B cell (primary cell): ENCODE measurements around the gene HBZ. TPM values are rescaled to one million over a fixed set of nuclear protein-coding genes. Genes with fewer than 3 reads are reported as not detected.
"Not testable (repeated sequence)": the region's sequence is repeated elsewhere in the genome, so short reads cannot be mapped to it uniquely, and the experiment has no call there.

Experiments
- ATAC-seq: fragments of 200-7000 bp; cut with Tn5 transposase; one replicate; pipeline ENCODE4 v1.10.0; 2021; ENCODE audit warnings: low read depth, mild to moderate bottlenecking, moderate number of reproducible peaks, moderate library complexity
- CTCF ChIA-PET: fragments of 350-600 bp; sonication (Branson Sonifier 250); formaldehyde crosslinking; loops from one replicate; lab custom pipeline; 2021; ENCODE audit warnings: antibody characterized with exemption, inconsistent platforms; lab: Charles Lee
- POLR2A ChIA-PET: fragments of 350-600 bp; sonication (Branson Sonifier 250); formaldehyde crosslinking; loops from one replicate; lab custom pipeline; 2021; ENCODE audit warnings: antibody characterized with exemption; lab: Charles Lee
- DNase-seq: peaks from one replicate; pipeline ENCODE4 v3.0.0; 2013
- H2AFZ ChIP-seq: 2 replicates; pipeline ENCODE4 v1.6.1; 2012; ENCODE audit warnings: mild to moderate bottlenecking, low read depth, low read length; ENCODE audit not compliant: insufficient read depth, poor library complexity, severe bottlenecking
- H3K27ac ChIP-seq, 2 donors: 1 replicate in 1 of 2; 2 replicates in 1 of 2; pipeline ENCODE4 v1.5.1; 2012 to 2013; ENCODE audit warnings: low read length in 2 of 2, mild to moderate bottlenecking in 2 of 2, moderate library complexity in 1 of 2
- H3K27me3 ChIP-seq, 4 experiments: fragments of 200-600 bp in 1 of 4; sonication (generic) in 1 of 4; replicated peaks in 1 of 4; 1 replicate in 2 of 4; 2 replicates in 2 of 4; pipeline versions ENCODE4 v1.6.1 to v1.7.0; 2013 to 2016; ENCODE audit warnings: low read length in 3 of 4, mild to moderate bottlenecking in 2 of 4, mixed read lengths in 1 of 4, moderate library complexity in 1 of 4; ENCODE audit not compliant: insufficient read depth in 4 of 4, control insufficient read depth in 3 of 4; ENCODE audit errors: control extremely low read depth in 1 of 4
- H3K36me3 ChIP-seq, 2 experiments: replicated peaks in 1 of 2; 1 replicate in 1 of 2; 2 replicates in 1 of 2; pipeline versions ENCODE4 v1.6.1 to v1.7.1; 2013; ENCODE audit warnings: low read length in 1 of 2; ENCODE audit not compliant: insufficient read depth in 2 of 2, control insufficient read depth in 1 of 2; ENCODE audit errors: control extremely low read depth in 1 of 2, extremely low read depth in 1 of 2
- H3K4me1 ChIP-seq, 2 donors: fragments of 200-600 bp in 1 of 2; sonication (generic) in 1 of 2; 1 replicate in 1 of 2; 2 replicates in 1 of 2; pipeline versions ENCODE4 v1.5.1 to v1.6.1; 2013 to 2017; ENCODE audit warnings: low read length in 2 of 2; ENCODE audit not compliant: control insufficient read depth in 2 of 2, insufficient read depth in 2 of 2
- H3K4me2 ChIP-seq: replicated peaks from 2 replicates; pipeline ENCODE3; 2012; ENCODE audit warnings: mild to moderate bottlenecking, low read depth, low read length; ENCODE audit not compliant: poor library complexity, severe bottlenecking
- H3K4me3 ChIP-seq, 5 experiments: fragments of 200-600 bp in 1 of 5; sonication (generic) in 1 of 5; 1 replicate in 3 of 5; 2 replicates in 2 of 5; pipeline versions ENCODE4 v1.5.1 to v1.7.0; 2011 to 2016; ENCODE audit warnings: low read length in 4 of 5, mild to moderate bottlenecking in 4 of 5, low read depth in 2 of 5, control low read depth in 1 of 5, moderate library complexity in 1 of 5; ENCODE audit not compliant: insufficient read depth in 1 of 5; ENCODE audit errors: control extremely low read depth in 1 of 5, extremely low read depth in 1 of 5
- H3K79me2 ChIP-seq: fragments of 200-600 bp; sonication (generic); one replicate; pipeline ENCODE4 v1.6.0; 2016; ENCODE audit warnings: low read length; ENCODE audit not compliant: control insufficient read depth, insufficient read depth
- H3K9ac ChIP-seq: fragments of 200-600 bp; sonication (generic); 2 replicates; pipeline ENCODE4 v1.6.1; 2017; ENCODE audit warnings: mild to moderate bottlenecking, low read length, moderate library complexity
- H3K9me3 ChIP-seq, 3 donors: one replicate each; pipeline versions ENCODE4 v1.6.1 to v1.7.1; 2013; ENCODE audit warnings: low read length in 2 of 3; ENCODE audit not compliant: control insufficient read depth in 2 of 3, insufficient read depth in 1 of 3; ENCODE audit errors: control extremely low read depth in 1 of 3
- H4K20me1 ChIP-seq: 2 replicates; pipeline ENCODE4 v1.6.0; 2012; ENCODE audit warnings: mild to moderate bottlenecking, low read length; ENCODE audit not compliant: insufficient read depth, control insufficient read depth, poor library complexity, severe bottlenecking
- H3K27ac Mint-ChIP-seq: one replicate; pipeline ENCODE4 v1.8.0; 2021; ENCODE audit warnings: mixed read lengths
- H3K27me3 Mint-ChIP-seq: one replicate; pipeline ENCODE4 v1.8.0; 2021; ENCODE audit warnings: mixed read lengths
- H3K4me1 Mint-ChIP-seq: one replicate; pipeline ENCODE4 v1.8.0; 2021; ENCODE audit warnings: mixed read lengths
- H3K4me3 Mint-ChIP-seq: one replicate; pipeline ENCODE4 v1.8.0; 2021; ENCODE audit warnings: mixed read lengths
- H3K9me3 Mint-ChIP-seq: one replicate; pipeline ENCODE4 v1.8.0; 2022; ENCODE audit warnings: mixed read lengths; ENCODE audit not compliant: insufficient read depth
- CTCF ChIP-seq: fragments of 200-600 bp; IDR thresholded peaks from one replicate; pipeline ENCODE4 v1.8.0; 2022; ENCODE audit warnings: antibody characterized with exemption, mild to moderate bottlenecking
- EZH2 ChIP-seq: IDR thresholded peaks from 2 replicates; pipeline ENCODE4 v1.6.1; 2012; ENCODE audit warnings: borderline replicate concordance, low read depth, mild to moderate bottlenecking, moderate library complexity, low read length; ENCODE audit not compliant: insufficient read depth, poor library complexity, severe bottlenecking
- WGBS: methylation state at CpG from one replicate; pipeline ENCODE4 v1.1.5; 2013; ENCODE audit warnings: missing lambda C conversion rate; ENCODE audit not compliant: insufficient coverage; 5-methylcytosine and 5-hydroxymethylcytosine counted together
- intact Hi-C: fragments of 100-400 bp; cut with micrococcal nuclease; formaldehyde crosslinking; loops from one replicate; pipeline ENCODE4 v1.10.0; 2022
- polyA plus RNA-seq: library from polyadenylated mRNA; depleted of rRNA; stranded (reverse); fragments of >200 nt; gene quantifications from 2 replicates; pipeline ENCODE4 v1.2.3, GENCODE V29; 2012
- total RNA-seq, 2 donors: library from RNA; stranded (reverse); fragments of 120-200 nt in 1 of 2; gene quantifications; 1 replicate in 1 of 2; 2 replicates in 1 of 2; pipeline versions ENCODE4 v1.2.3 to v1.2.4, GENCODE V29; 2013 to 2022

The HBZ gene
- total and polyA plus RNA-seq, 2 donors (not counting 1 experiment from before 2014, with no cell fraction given), result not detected

GRCh38 chr16:149024-149660 lies 3.3 kb upstream of the HBZ start:
- DNase-seq (no peak), ATAC-seq (no peak)
- Mint-ChIP-seq H3K9me3 (no peaks in the 10 kb centered on the region), H3K27me3 (peaks cover 33% of the 10 kb centered on the region), H3K27ac (no peak overlapping the region), H3K4me3 (no peak overlapping the region), H3K4me1 (peaks cover 1% of the 10 kb centered on the region)
- no peak overlapping the region for H3K4me2 ChIP-seq
- no peak overlapping the region for H3K27ac ChIP-seq
- H2AFZ ChIP-seq, result no peak overlapping the region
- no peaks in the 10 kb centered on the region for H3K36me3 ChIP-seq
- no peak overlapping the region for H3K9ac ChIP-seq
- no peaks in the 10 kb centered on the region for H3K79me2 ChIP-seq
- no peaks in the 10 kb centered on the region for H3K4me1 ChIP-seq
- no peak overlapping the region for H3K4me3 ChIP-seq
- 60% methylated on average over 8 of the region's 9 CpGs for WGBS
- peaks cover 0 to under 1% (median 0%) of the 10 kb centered on the region in 3 donors for H3K9me3 ChIP-seq
- no peak for TF ChIP-seq CTCF
- no peak for TF ChIP-seq EZH2
- H3K27me3 ChIP-seq, result peaks cover 0 to 9% (median under 1%) of the 10 kb centered on the region in 4 experiments
- POLR2A ChIA-PET, result interaction anchor here (0.7 kb wide), 1 partner anchor 23 kb away, joined by 3 read pairs; no protein-coding TSS in a partner anchor
- intact Hi-C loops, result no loop called here
- CTCF ChIA-PET, result interaction anchor here (2.2 kb wide), 1 partner anchor 42 kb away, joined by 5 read pairs; no protein-coding TSS in a partner anchor
- H4K20me1 ChIP-seq, result no peaks in the 10 kb centered on the region

- ATAC-seq, H3K36me3 ChIP-seq, H3K27ac ChIP-seq, H3K4me2 ChIP-seq, DNase-seq, H3K9ac ChIP-seq, H3K4me1 Mint-ChIP-seq, H4K20me1 ChIP-seq, H3K4me3 ChIP-seq, H3K9me3 Mint-ChIP-seq, CTCF ChIA-PET, H3K9me3 ChIP-seq, H3K4me1 ChIP-seq, POLR2A ChIA-PET, H2AFZ ChIP-seq, H3K79me2 ChIP-seq: not testable (repeated sequence)
- Mint-ChIP-seq H3K27ac (peak overlapping the region; percentile 70), H3K4me3 (peak overlapping the region; percentile 46), H3K27me3 (peaks cover 34% of the 10 kb centered on the region)
- H3K27me3 ChIP-seq, result peaks cover 0 to 34% (median 14%) of the 10 kb centered on the region in 4 experiments
- 100% methylated on average over 1 of the region's 6 CpGs for WGBS
- intact Hi-C loops, result loop anchor here (1.0 kb wide), 1 partner anchor 9 kb away; no protein-coding TSS in a partner anchor
Observed at GRCh38 chr16:153129-153521, 681 bp downstream of the HBZ start.

DNA sequence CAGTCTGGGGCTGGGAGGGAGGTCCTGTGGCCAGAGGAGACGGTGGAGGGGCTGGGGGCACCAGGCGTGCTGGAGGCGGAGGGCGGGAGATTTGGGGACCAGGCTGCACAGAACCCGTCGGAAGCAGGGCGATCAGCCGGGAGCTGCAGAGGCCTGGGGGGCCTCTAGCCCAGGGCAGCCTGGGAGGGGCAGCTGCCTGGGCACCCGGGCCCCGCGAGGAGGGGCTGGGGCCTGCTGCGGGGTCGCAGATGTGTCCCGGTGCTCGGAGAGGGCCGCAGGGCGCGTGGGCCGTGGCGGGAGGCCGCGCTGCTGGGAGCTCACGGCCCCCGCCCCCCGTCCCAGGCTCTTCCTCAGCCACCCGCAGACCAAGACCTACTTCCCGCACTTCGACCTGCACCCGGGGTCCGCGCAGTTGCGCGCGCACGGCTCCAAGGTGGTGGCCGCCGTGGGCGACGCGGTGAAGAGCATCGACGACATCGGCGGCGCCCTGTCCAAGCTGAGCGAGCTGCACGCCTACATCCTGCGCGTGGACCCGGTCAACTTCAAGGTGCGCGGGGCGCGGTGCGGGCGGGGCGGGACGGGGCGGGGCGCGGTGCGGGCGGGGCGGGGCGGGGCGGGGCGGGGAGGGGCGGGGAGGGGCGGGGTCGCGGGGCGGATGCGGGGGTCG lies 1.2 kb downstream of the HBZ start:
- POLR2A ChIA-PET, H3K4me1 ChIP-seq, H3K4me1 Mint-ChIP-seq, H3K79me2 ChIP-seq, H3K4me2 ChIP-seq, H3K4me3 Mint-ChIP-seq, H3K36me3 ChIP-seq, H3K9me3 ChIP-seq, H4K20me1 ChIP-seq, CTCF ChIA-PET, H3K9ac ChIP-seq, H2AFZ ChIP-seq, H3K9me3 Mint-ChIP-seq, DNase-seq, H3K27ac Mint-ChIP-seq, H3K4me3 ChIP-seq, H3K27ac ChIP-seq: not testable (repeated sequence)
- peaks cover 0 to 31% (median 14%) of the 10 kb centered on the region in 4 experiments for H3K27me3 ChIP-seq
- intact Hi-C loops, result loop anchor here (1.0 kb wide), 1 partner anchor 9 kb away; no protein-coding TSS in a partner anchor
- peaks cover 34% of the 10 kb centered on the region for H3K27me3 Mint-ChIP-seq
- no CpG with 5 or more reads among the region's 74 CpGs for WGBS
- peak; percentile 62 for ATAC-seq
